B cell (primary cell): ENCODE data around the gene RIC3. TPM values are rescaled to one million over a fixed set of nuclear protein-coding genes. Genes with fewer than 3 reads are reported as not detected.

Source experiments
- ATAC-seq: fragments of 200-7000 bp; cut with Tn5 transposase; one replicate; pipeline ENCODE4 v1.10.0; 2021; ENCODE audit warnings: low read depth, mild to moderate bottlenecking, moderate number of reproducible peaks, moderate library complexity
- CTCF ChIA-PET: fragments of 350-600 bp; sonication (Branson Sonifier 250); formaldehyde crosslinking; loops from one replicate; lab custom pipeline; 2021; ENCODE audit warnings: antibody characterized with exemption, inconsistent platforms; lab: Charles Lee
- POLR2A ChIA-PET: fragments of 350-600 bp; sonication (Branson Sonifier 250); formaldehyde crosslinking; loops from one replicate; lab custom pipeline; 2021; ENCODE audit warnings: antibody characterized with exemption; lab: Charles Lee
- DNase-seq: peaks from one replicate; pipeline ENCODE4 v3.0.0; 2013
- H2AFZ ChIP-seq: 2 replicates; pipeline ENCODE4 v1.6.1; 2012; ENCODE audit warnings: mild to moderate bottlenecking, low read depth, low read length; ENCODE audit not compliant: insufficient read depth, poor library complexity, severe bottlenecking
- H3K27ac ChIP-seq, 2 donors: 1 replicate in 1 of 2; 2 replicates in 1 of 2; pipeline ENCODE4 v1.5.1; 2012 to 2013; ENCODE audit warnings: low read length in 2 of 2, mild to moderate bottlenecking in 2 of 2, moderate library complexity in 1 of 2
- H3K27me3 ChIP-seq, 4 experiments: fragments of 200-600 bp in 1 of 4; sonication (generic) in 1 of 4; replicated peaks in 1 of 4; 1 replicate in 2 of 4; 2 replicates in 2 of 4; pipeline versions ENCODE4 v1.6.1 to v1.7.0; 2013 to 2016; ENCODE audit warnings: low read length in 3 of 4, mild to moderate bottlenecking in 2 of 4, mixed read lengths in 1 of 4, moderate library complexity in 1 of 4; ENCODE audit not compliant: insufficient read depth in 4 of 4, control insufficient read depth in 3 of 4; ENCODE audit errors: control extremely low read depth in 1 of 4
- H3K36me3 ChIP-seq, 2 experiments: replicated peaks in 1 of 2; 1 replicate in 1 of 2; 2 replicates in 1 of 2; pipeline versions ENCODE4 v1.6.1 to v1.7.1; 2013; ENCODE audit warnings: low read length in 1 of 2; ENCODE audit not compliant: insufficient read depth in 2 of 2, control insufficient read depth in 1 of 2; ENCODE audit errors: control extremely low read depth in 1 of 2, extremely low read depth in 1 of 2
- H3K4me1 ChIP-seq, 2 donors: fragments of 200-600 bp in 1 of 2; sonication (generic) in 1 of 2; 1 replicate in 1 of 2; 2 replicates in 1 of 2; pipeline versions ENCODE4 v1.5.1 to v1.6.1; 2013 to 2017; ENCODE audit warnings: low read length in 2 of 2; ENCODE audit not compliant: control insufficient read depth in 2 of 2, insufficient read depth in 2 of 2
- H3K4me2 ChIP-seq: replicated peaks from 2 replicates; pipeline ENCODE3; 2012; ENCODE audit warnings: mild to moderate bottlenecking, low read depth, low read length; ENCODE audit not compliant: poor library complexity, severe bottlenecking
- H3K4me3 ChIP-seq, 5 experiments: fragments of 200-600 bp in 1 of 5; sonication (generic) in 1 of 5; 1 replicate in 3 of 5; 2 replicates in 2 of 5; pipeline versions ENCODE4 v1.5.1 to v1.7.0; 2011 to 2016; ENCODE audit warnings: low read length in 4 of 5, mild to moderate bottlenecking in 4 of 5, low read depth in 2 of 5, control low read depth in 1 of 5, moderate library complexity in 1 of 5; ENCODE audit not compliant: insufficient read depth in 1 of 5; ENCODE audit errors: control extremely low read depth in 1 of 5, extremely low read depth in 1 of 5
- H3K79me2 ChIP-seq: fragments of 200-600 bp; sonication (generic); one replicate; pipeline ENCODE4 v1.6.0; 2016; ENCODE audit warnings: low read length; ENCODE audit not compliant: control insufficient read depth, insufficient read depth
- H3K9ac ChIP-seq: fragments of 200-600 bp; sonication (generic); 2 replicates; pipeline ENCODE4 v1.6.1; 2017; ENCODE audit warnings: mild to moderate bottlenecking, low read length, moderate library complexity
- H3K9me3 ChIP-seq, 3 donors: one replicate each; pipeline versions ENCODE4 v1.6.1 to v1.7.1; 2013; ENCODE audit warnings: low read length in 2 of 3; ENCODE audit not compliant: control insufficient read depth in 2 of 3, insufficient read depth in 1 of 3; ENCODE audit errors: control extremely low read depth in 1 of 3
- H4K20me1 ChIP-seq: 2 replicates; pipeline ENCODE4 v1.6.0; 2012; ENCODE audit warnings: mild to moderate bottlenecking, low read length; ENCODE audit not compliant: insufficient read depth, control insufficient read depth, poor library complexity, severe bottlenecking
- H3K27ac Mint-ChIP-seq: one replicate; pipeline ENCODE4 v1.8.0; 2021; ENCODE audit warnings: mixed read lengths
- H3K27me3 Mint-ChIP-seq: one replicate; pipeline ENCODE4 v1.8.0; 2021; ENCODE audit warnings: mixed read lengths
- H3K4me1 Mint-ChIP-seq: one replicate; pipeline ENCODE4 v1.8.0; 2021; ENCODE audit warnings: mixed read lengths
- H3K4me3 Mint-ChIP-seq: one replicate; pipeline ENCODE4 v1.8.0; 2021; ENCODE audit warnings: mixed read lengths
- H3K9me3 Mint-ChIP-seq: one replicate; pipeline ENCODE4 v1.8.0; 2022; ENCODE audit warnings: mixed read lengths; ENCODE audit not compliant: insufficient read depth
- EZH2 ChIP-seq: IDR thresholded peaks from 2 replicates; pipeline ENCODE4 v1.6.1; 2012; ENCODE audit warnings: borderline replicate concordance, low read depth, mild to moderate bottlenecking, moderate library complexity, low read length; ENCODE audit not compliant: insufficient read depth, poor library complexity, severe bottlenecking
- WGBS: methylation state at CpG from one replicate; pipeline ENCODE4 v1.1.5; 2013; ENCODE audit warnings: missing lambda C conversion rate; ENCODE audit not compliant: insufficient coverage; 5-methylcytosine and 5-hydroxymethylcytosine counted together
- intact Hi-C: fragments of 100-400 bp; cut with micrococcal nuclease; formaldehyde crosslinking; loops from one replicate; pipeline ENCODE4 v1.10.0; 2022
- polyA plus RNA-seq: library from polyadenylated mRNA; depleted of rRNA; stranded (reverse); fragments of >200 nt; gene quantifications from 2 replicates; pipeline ENCODE4 v1.2.3, GENCODE V29; 2012
- total RNA-seq, 2 donors: library from RNA; stranded (reverse); fragments of 120-200 nt in 1 of 2; gene quantifications; 1 replicate in 1 of 2; 2 replicates in 1 of 2; pipeline versions ENCODE4 v1.2.3 to v1.2.4, GENCODE V29; 2013 to 2022
- TF ChIP-seq, protein P1 (sequence below): fragments of 200-600 bp; IDR thresholded peaks from one replicate; pipeline ENCODE4 v1.8.0; 2022; ENCODE audit warnings: antibody characterized with exemption, mild to moderate bottlenecking

The RIC3 gene
- total and polyA plus RNA-seq, 2 donors (not counting 1 experiment from before 2014, with no cell fraction given) = 62.4 to 74.6 TPM

- ATAC-seq = no peak
Observed at GRCh38 chr11:8083871-8084281, 84.9 kb downstream of the RIC3 start.

GRCh38 chr11:8083088-8083395 lies 85.8 kb downstream of the RIC3 start:
- DNase-seq (no peak), ATAC-seq (no peak)
- Mint-ChIP-seq H3K27me3 (peaks cover 61% of the 10 kb centered on the region), H3K27ac (no peak overlapping the region), H3K4me3 (no peak overlapping the region), H3K9me3 (no peaks in the 10 kb centered on the region), H3K4me1 (peaks cover 10% of the 10 kb centered on the region)
- H2AFZ ChIP-seq = no peak overlapping the region
- H3K4me3 ChIP-seq = no peak overlapping the region
- H3K27me3 ChIP-seq = peaks cover 0 to 51% (median 17%) of the 10 kb centered on the region in 4 experiments
- H3K79me2 ChIP-seq = no peaks in the 10 kb centered on the region
- intact Hi-C loops = no loop called here
- H3K9ac ChIP-seq = no peak overlapping the region
- H3K4me2 ChIP-seq = no peak overlapping the region
- H3K4me1 ChIP-seq = peaks cover 11 to 12% of the 10 kb centered on the region in 2 donors
- no peaks in the 10 kb centered on the region for H3K36me3 ChIP-seq
- CTCF ChIA-PET = interaction anchor here (0.9 to 1.4 kb wide), 2 partner anchors 10 to 50 kb away, joined by 3 to 4 read pairs; no protein-coding TSS in a partner anchor
- 83% methylated on average over 9 of the region's 9 CpGs for whole genome bisulfite sequencing
- no peaks in the 10 kb centered on the region for H4K20me1 ChIP-seq
- peaks cover 0 to 2% (median 0%) of the 10 kb centered on the region in 3 donors for H3K9me3 ChIP-seq
- no peak overlapping the region for H3K27ac ChIP-seq
- TF ChIP-seq, protein P1, sequence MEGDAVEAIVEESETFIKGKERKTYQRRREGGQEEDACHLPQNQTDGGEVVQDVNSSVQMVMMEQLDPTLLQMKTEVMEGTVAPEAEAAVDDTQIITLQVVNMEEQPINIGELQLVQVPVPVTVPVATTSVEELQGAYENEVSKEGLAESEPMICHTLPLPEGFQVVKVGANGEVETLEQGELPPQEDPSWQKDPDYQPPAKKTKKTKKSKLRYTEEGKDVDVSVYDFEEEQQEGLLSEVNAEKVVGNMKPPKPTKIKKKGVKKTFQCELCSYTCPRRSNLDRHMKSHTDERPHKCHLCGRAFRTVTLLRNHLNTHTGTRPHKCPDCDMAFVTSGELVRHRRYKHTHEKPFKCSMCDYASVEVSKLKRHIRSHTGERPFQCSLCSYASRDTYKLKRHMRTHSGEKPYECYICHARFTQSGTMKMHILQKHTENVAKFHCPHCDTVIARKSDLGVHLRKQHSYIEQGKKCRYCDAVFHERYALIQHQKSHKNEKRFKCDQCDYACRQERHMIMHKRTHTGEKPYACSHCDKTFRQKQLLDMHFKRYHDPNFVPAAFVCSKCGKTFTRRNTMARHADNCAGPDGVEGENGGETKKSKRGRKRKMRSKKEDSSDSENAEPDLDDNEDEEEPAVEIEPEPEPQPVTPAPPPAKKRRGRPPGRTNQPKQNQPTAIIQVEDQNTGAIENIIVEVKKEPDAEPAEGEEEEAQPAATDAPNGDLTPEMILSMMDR = no peak
- no peak for TF ChIP-seq EZH2
- POLR2A ChIA-PET = no interaction called here

More at GRCh38 chr11:8083871-8084281, 84.9 kb downstream of the RIC3 start:
- Mint-ChIP-seq H3K27ac (no peak overlapping the region), H3K27me3 (peaks cover 54% of the 10 kb centered on the region), H3K4me3 (no peak overlapping the region), H3K4me1 (peaks cover 10% of the 10 kb centered on the region), H3K9me3 (no peaks in the 10 kb centered on the region)
- Histone ChIP-seq H3K9me3 (peaks cover 0 to 2% (median 0%) of the 10 kb centered on the region in 3 donors), H4K20me1 (no peaks in the 10 kb centered on the region), H3K4me1 (peaks cover 11 to 12% of the 10 kb centered on the region in 2 donors), H2AFZ (no peak overlapping the region), H3K9ac (no peak overlapping the region), H3K27ac (no peak overlapping the region), H3K79me2 (no peaks in the 10 kb centered on the region), H3K36me3 (no peaks in the 10 kb centered on the region), H3K4me3 (no peak overlapping the region), H3K27me3 (peaks cover 0 to 52% (median 17%) of the 10 kb centered on the region in 4 experiments), H3K4me2 (no peak overlapping the region)
- 60% methylated on average over 1 of the region's 1 CpG for WGBS
- CTCF ChIA-PET = interaction anchor here (0.8 to 1.4 kb wide), 2 partner anchors 16 to 51 kb away, joined by 4 read pairs; no protein-coding TSS in a partner anchor
- intact Hi-C loops = no loop called here
- POLR2A ChIA-PET = no interaction called here
- no peak for DNase-seq
- TF ChIP-seq, protein P1 = no peak
- TF ChIP-seq EZH2 = no peak
